CD4-positive, alpha-beta T cell treated with Interleukin-15 for 4 hours (primary cell): Measurements from ENCODE around the gene KCTD14.
"Not testable (repeated sequence)": the region's sequence is repeated elsewhere in the genome, so short reads cannot be mapped to it uniquely, and the experiment has no call there.

Source experiments
- DNase-seq: peaks from one replicate; pipeline ENCODE4 v3.0.0-alpha.2; 2020; ENCODE audit warnings: low spot score

Gene KCTD14

GRCh38 chr11:78021611-78022010, 1.5 kb downstream of the KCTD14 start:
- no peak for DNase-seq

- DNase-seq, result no peak
These were observed 2.8 kb downstream of the KCTD14 start for GRCh38 chr11:78020246-78020645.

GRCh38 chr11:78019808-78020207, 3.3 kb downstream of the KCTD14 start:
- DNase-seq, result no peak

- DNase-seq, result no peak
These were observed 7.2 kb downstream of the KCTD14 start for GRCh38 chr11:78015878-78016277.

- not testable (repeated sequence) for DNase-seq
These were observed 8.0 kb downstream of the KCTD14 start for GRCh38 chr11:78014937-78015520.

- DNase-seq, result no peak
These were observed 11.8 kb downstream of the KCTD14 start for GRCh38 chr11:78011301-78011700.

GRCh38 chr11:78010755-78011154, 12.3 kb downstream of the KCTD14 start:
- no peak for DNase-seq

GRCh38 chr11:78010304-78010703, 12.8 kb downstream of the KCTD14 start:
- no peak for DNase-seq

GRCh38 chr11:78009062-78009461, 14.0 kb downstream of the KCTD14 start:
- no peak for DNase-seq

GRCh38 chr11:78000193-78000592, 22.9 kb downstream of the KCTD14 start:
- DNase-seq, result peak; percentile 52

GRCh38 chr11:77999446-78000030, 23.5 kb downstream of the KCTD14 start:
- no peak for DNase-seq

- DNase-seq, result peak; percentile 98
These were observed 28.4 kb downstream of the KCTD14 start, which contains the start of gene INTS4 for GRCh38 chr11:77994434-77995362. Gene INTS4, minus strand, starts transcription at chr11:77994668. Its CDS starts 25 bp downstream, at chr11:77994643.

- DNase-seq, result no peak
These were observed 29.2 kb downstream of the KCTD14 start for GRCh38 chr11:77993902-77994301.

- no peak for DNase-seq
These were observed 32.1 kb downstream of the KCTD14 start for GRCh38 chr11:77990981-77991380.

GRCh38 chr11:77986456-77986855, 36.6 kb downstream of the KCTD14 start:
- not testable (repeated sequence) for DNase-seq

GRCh38 chr11:77981346-77981947, 41.6 kb downstream of the KCTD14 start:
- DNase-seq, result no peak

GRCh38 chr11:77968337-77968736, 54.7 kb downstream of the KCTD14 start:
- DNase-seq, result no peak

GRCh38 chr11:77967753-77968152, 55.3 kb downstream of the KCTD14 start:
- no peak for DNase-seq

GRCh38 chr11:77967121-77967520, 56.0 kb downstream of the KCTD14 start:
- no peak for DNase-seq

- no peak for DNase-seq
These were observed 56.7 kb downstream of the KCTD14 start for GRCh38 chr11:77966338-77966737.
